Stimulated activated CD4-positive, alpha-beta T cell treated with anti-CD3 and anti-CD28 coated beads, Interleukin-15, amount 100 ng/mL, for 48 hours (primary cell): Measurements from ENCODE around the gene HAPLN2.

Experiments used
- DNase-seq, 2 donors: peaks; one replicate each; pipeline ENCODE4 v3.0.0-alpha.2; 2020; ENCODE audit warnings: low read depth in 2 of 2

HAPLN2 gene

GRCh38 chr1:156663178-156663577 lies 44.0 kb downstream of the HAPLN2 start:
- DNase-seq = no peak

- DNase-seq = no peak
Observed at GRCh38 chr1:156664046-156664766, 45.0 kb downstream of the HAPLN2 start.

- DNase-seq = no peak
Observed at GRCh38 chr1:156664767-156665411, 45.7 kb downstream of the HAPLN2 start.

- DNase-seq = no peak
Observed at GRCh38 chr1:156665539-156665938, 46.3 kb downstream of the HAPLN2 start.

GRCh38 chr1:156666862-156667609 lies 47.8 kb downstream of the HAPLN2 start:
- no peak for DNase-seq

GRCh38 chr1:156667610-156667967 lies 48.4 kb downstream of the HAPLN2 start:
- no peak for DNase-seq

- no peak for DNase-seq
Observed at GRCh38 chr1:156667968-156668709, 48.9 kb downstream of the HAPLN2 start.

GRCh38 chr1:156668801-156669637 lies 49.8 kb downstream of the HAPLN2 start:
- no peak for DNase-seq

- no peak for DNase-seq
Observed at GRCh38 chr1:156669794-156670193, 50.6 kb downstream of the HAPLN2 start.

GRCh38 chr1:156670359-156670758 lies 51.1 kb downstream of the HAPLN2 start:
- no peak for DNase-seq

- no peak for DNase-seq
Observed at GRCh38 chr1:156670791-156671190, 51.6 kb downstream of the HAPLN2 start.

GRCh38 chr1:156671804-156672203 lies 52.6 kb downstream of the HAPLN2 start:
- no peak for DNase-seq

- no peak for DNase-seq
Observed at GRCh38 chr1:156673387-156674121, 54.3 kb downstream of the HAPLN2 start.
